HCT116 (cell line): ENCODE measurements around the gene ADK. TPM values are rescaled to one million over a fixed set of nuclear protein-coding genes. Genes with fewer than 3 reads are reported as not detected.
A peak's percentile ranks its signal among the peaks of the same experiment; 100 is the strongest.

Experiments used
- ATAC-seq: fragments of 200-7000 bp; cut with Tn5 transposase; 2 replicates; pipeline ENCODE4 v1.9.1; 2020; ENCODE audit warnings: mild to moderate bottlenecking, moderate library complexity
- BruUV-seq: library from RNA; stranded (reverse); fragments of 400-500 nt; replicated peaks from 2 replicates; lab custom pipeline; 2021; lab: Mats Ljungman, UMichigan
- CTCF ChIA-PET: fragments of 300-600 bp; sonication (Branson Sonifier 250); formaldehyde crosslinking; loops from one replicate; lab custom pipeline; 2021; ENCODE audit warnings: antibody characterized with exemption; lab: Charles Lee
- POLR2A ChIA-PET: fragments of 300-600, 350-600 bp; sonication (Branson Sonifier 250); formaldehyde crosslinking; loops from one replicate; lab custom pipeline; 2021; ENCODE audit warnings: antibody characterized with exemption; lab: Charles Lee
- RAD21 ChIA-PET, 2 experiments: fragments of 300-600 bp; sonication (Branson Sonifier 250); formaldehyde crosslinking; loops; one replicate each; lab custom pipeline; 2023; ENCODE audit warnings: low total read pairs in 2 of 2; ENCODE audit not compliant: uncharacterized antibody in 2 of 2, unreplicated experiment in 2 of 2, low non-redundant PET in 1 of 2; lab: Charles Lee
- DNase-seq: peaks from one replicate; pipeline ENCODE4 v3.0.0-alpha.2; 2010; ENCODE audit warnings: low read depth, low spot score
- H2AFZ ChIP-seq: fragments of 200-600 bp; shearing (Covaris generic), sonication (generic); 2 replicates; pipeline ENCODE4 v1.6.1; 2017; ENCODE audit warnings: low read depth, mixed run types, mixed read lengths, antibody characterized with exemption, low read length; ENCODE audit not compliant: poor library complexity, severe bottlenecking
- H3K27ac ChIP-seq: 2 replicates; pipeline ENCODE4 v1.5.1; 2012; ENCODE audit warnings: low read depth, low read length
- H3K27me3 ChIP-seq: fragments of 200-600 bp; sonication (generic); 2 replicates; pipeline ENCODE4 v1.6.1; 2016; ENCODE audit warnings: mixed run types, low read length, mixed read lengths; ENCODE audit not compliant: insufficient read depth
- H3K36me3 ChIP-seq, 2 experiments: fragments of 200-500 bp in 1 of 2; fragments of 200-600 bp in 1 of 2; sonication (Bioruptor generic) in 1 of 2; sonication (generic) in 1 of 2; 2 replicates each; pipeline versions ENCODE4 v1.5.1 to v1.6.1; 2014 to 2016; ENCODE audit warnings: low read length in 2 of 2, inconsistent platforms in 1 of 2, mixed read lengths in 1 of 2, mixed run types in 1 of 2; ENCODE audit not compliant: insufficient read depth in 2 of 2, control insufficient read depth in 1 of 2
- H3K4me1 ChIP-seq, 2 experiments: fragments of 200-600 bp in 1 of 2; sonication (generic) in 1 of 2; 2 replicates each; pipeline versions ENCODE4 v1.5.1 to v1.6.1; 2012 to 2017; ENCODE audit warnings: low read length in 2 of 2, inconsistent platforms in 1 of 2, mild to moderate bottlenecking in 1 of 2, mixed read lengths in 1 of 2, mixed run types in 1 of 2, moderate library complexity in 1 of 2; ENCODE audit not compliant: insufficient read depth in 2 of 2, control insufficient read depth in 1 of 2
- H3K4me2 ChIP-seq: fragments of 200-600 bp; sonication (generic); 2 replicates; pipeline ENCODE4 v1.6.1; 2017; ENCODE audit warnings: mixed run types, low read length, mixed read lengths
- H3K4me3 ChIP-seq, 2 experiments: fragments of 200-600 bp in 1 of 2; sonication (generic) in 1 of 2; replicated peaks in 1 of 2; 2 replicates each; pipeline ENCODE4 v1.5.1; 2011 to 2016; ENCODE audit warnings: low read length in 2 of 2, control low read depth in 1 of 2, low read depth in 1 of 2, mild to moderate bottlenecking in 1 of 2, mixed read lengths in 1 of 2, mixed run types in 1 of 2
- H3K79me2 ChIP-seq: fragments of 200-600 bp; sonication (generic); 2 replicates; pipeline ENCODE4 v1.6.1; 2017; ENCODE audit warnings: mild to moderate bottlenecking, mixed run types, low read length, moderate library complexity, mixed read lengths; ENCODE audit not compliant: insufficient read depth
- H3K9ac ChIP-seq: fragments of 200-600 bp; sonication (generic); 2 replicates; pipeline ENCODE4 v1.6.1; 2016; ENCODE audit warnings: low read length, mixed read lengths
- H3K9me2 ChIP-seq: fragments of 200-600 bp; sonication (generic), shearing (Covaris generic); 2 replicates; pipeline ENCODE4 v1.6.1; 2017; ENCODE audit warnings: mixed run types, mild to moderate bottlenecking, moderate library complexity; ENCODE audit not compliant: insufficient read depth
- H3K9me3 ChIP-seq, 2 experiments: fragments of 200-500 bp in 1 of 2; fragments of 200-600 bp in 1 of 2; sonication (Bioruptor generic) in 1 of 2; sonication (generic) in 1 of 2; 2 replicates each; pipeline ENCODE4 v1.6.1; 2014 to 2017; ENCODE audit warnings: low read length in 2 of 2, mixed read lengths in 2 of 2, inconsistent platforms in 1 of 2, low read depth in 1 of 2, mild to moderate bottlenecking in 1 of 2, mixed run types in 1 of 2, moderate library complexity in 1 of 2; ENCODE audit not compliant: control insufficient read depth in 1 of 2, insufficient read depth in 1 of 2
- H4K20me1 ChIP-seq: fragments of 200-600 bp; sonication (generic), shearing (Covaris generic); 2 replicates; pipeline ENCODE4 v1.6.1; 2017; ENCODE audit warnings: mixed run types, mild to moderate bottlenecking, moderate library complexity; ENCODE audit not compliant: insufficient read depth
- CBX3 ChIP-seq: IDR thresholded peaks from 2 replicates; pipeline ENCODE4 v1.6.1; 2012; ENCODE audit warnings: low read depth
- CTCF ChIP-seq, 3 experiments: fragments of 200-600 bp in 1 of 3; sonication (generic) in 1 of 3; IDR thresholded peaks in 2 of 3; conservative IDR thresholded peaks in 1 of 3; 2 replicates each; pipeline ENCODE4 v1.5.1; 2012 to 2017; ENCODE audit warnings: low read depth in 2 of 3, low read length in 2 of 3, antibody characterized with exemption in 1 of 3, borderline replicate concordance in 1 of 3, control low read depth in 1 of 3, mild to moderate bottlenecking in 1 of 3, mixed read lengths in 1 of 3, mixed run types in 1 of 3, moderate library complexity in 1 of 3; ENCODE audit not compliant: insufficient read depth in 1 of 3
- EGR1 ChIP-seq: IDR thresholded peaks from 2 replicates; pipeline ENCODE4 v1.6.1; 2012; ENCODE audit warnings: low read depth
- RAD21 ChIP-seq: IDR thresholded peaks from 2 replicates; pipeline ENCODE4 v1.6.1; 2012; ENCODE audit warnings: low read depth, mild to moderate bottlenecking
- SIN3A ChIP-seq: IDR thresholded peaks from 2 replicates; pipeline ENCODE4 v1.6.1; 2012; ENCODE audit warnings: low read depth
- ZFX ChIP-seq: fragments of 450-650 bp; IDR thresholded peaks from 2 replicates; pipeline ENCODE4 v1.6.1; 2017
- intact Hi-C: fragments of 100-400 bp; cut with micrococcal nuclease; formaldehyde crosslinking; loops from 2 replicates; pipeline ENCODE4 v1.10.0; 2022
- total RNA-seq: library from RNA; stranded (reverse); gene quantifications from one replicate; pipeline ENCODE4 v1.2.1, GENCODE V29; 2021; ENCODE audit not compliant: unreplicated experiment
- TF ChIP-seq, protein P1 (sequence below): IDR thresholded peaks from 2 replicates; pipeline ENCODE4 v1.6.1; 2012

ADK gene
- total RNA-seq, 1 experiment from 2014 or later = 55.0 TPM

DNA sequence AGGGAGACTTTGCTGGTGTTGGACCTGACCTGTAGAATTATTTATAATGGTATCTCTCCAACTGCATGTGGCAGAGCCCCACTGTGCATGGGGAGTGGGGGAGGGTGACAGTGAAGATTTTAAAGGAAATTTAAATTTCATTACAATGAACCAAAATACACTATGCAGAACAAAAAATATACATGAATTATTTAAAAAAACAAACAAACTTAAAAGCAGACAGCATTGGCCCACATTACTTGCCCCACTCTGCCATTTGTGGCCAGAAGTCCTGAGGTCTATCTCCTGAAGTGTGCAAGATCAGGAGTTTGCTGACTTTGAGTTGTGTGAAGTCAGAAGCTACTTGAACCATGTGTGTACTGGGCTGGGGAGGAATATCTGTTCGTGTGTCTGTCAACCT, 40.9 kb upstream of the ADK start:
- Histone ChIP-seq H3K36me3 (peaks cover 56 to 87% of the 10 kb centered on the region in 2 experiments), H3K9me2 (no peaks in the 10 kb centered on the region), H3K9ac (no peak overlapping the region), H3K27ac (no peak overlapping the region), H3K27me3 (no peaks in the 10 kb centered on the region), H2AFZ (no peak overlapping the region), H3K4me3 (no peak overlapping the region), H3K79me2 (peaks cover 24% of the 10 kb centered on the region; the same call in 1 of the 2 replicates), H3K9me3 (no peaks in the 10 kb centered on the region), H4K20me1 (no peaks in the 10 kb centered on the region), H3K4me1 (no peaks in the 10 kb centered on the region), H3K4me2 (no peak overlapping the region)
- no peak for TF ChIP-seq RAD21
- 0 out of 2 replicates have a peak, but pooled peaks have one; percentile 2 for TF ChIP-seq EGR1
- no peak for TF ChIP-seq ZFX
- ChIA-PET RAD21 (no interaction called here), POLR2A (no interaction called here), CTCF (interaction anchor here (1.2 kb wide), 1 partner anchor 29 kb away, joined by 5 read pairs; no protein-coding TSS in a partner anchor)
- no peak for DNase-seq
- intact Hi-C loops = no loop called here
- BruUV-seq = no TSS peak
- no peak for ATAC-seq

DNA sequence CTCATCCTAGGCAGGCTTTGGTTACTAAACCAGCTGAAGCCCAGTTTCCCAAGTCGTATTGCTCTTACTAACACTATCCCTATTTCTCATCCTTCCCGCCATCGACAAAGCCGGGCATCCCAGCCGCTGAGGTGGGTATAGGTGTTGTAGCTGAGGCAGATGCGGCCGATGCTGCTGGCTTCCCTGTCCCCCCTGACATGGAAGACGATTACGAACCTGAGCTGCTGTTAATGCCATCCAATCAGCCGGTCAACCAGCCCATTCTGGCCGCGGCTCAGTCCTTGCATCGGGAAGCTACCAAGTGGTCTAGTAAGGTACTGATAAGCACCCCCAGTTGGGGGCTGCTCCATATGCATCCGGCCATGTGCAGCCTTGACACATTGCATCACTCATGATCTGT, 39.2 kb upstream of the ADK start:
- no peak overlapping the region for H3K27ac ChIP-seq
- DNase-seq (no peak), ATAC-seq (no peak)
- no peak overlapping the region for H3K9ac ChIP-seq
- H3K4me2 ChIP-seq = no peak overlapping the region
- ChIA-PET CTCF (no interaction called here), RAD21 (no interaction called here), POLR2A (no interaction called here)
- no peaks in the 10 kb centered on the region for H3K27me3 ChIP-seq
- TF ChIP-seq, protein P1, sequence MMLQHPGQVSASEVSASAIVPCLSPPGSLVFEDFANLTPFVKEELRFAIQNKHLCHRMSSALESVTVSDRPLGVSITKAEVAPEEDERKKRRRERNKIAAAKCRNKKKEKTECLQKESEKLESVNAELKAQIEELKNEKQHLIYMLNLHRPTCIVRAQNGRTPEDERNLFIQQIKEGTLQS = no peak
- no peak for TF ChIP-seq SIN3A
- no peak for TF ChIP-seq RAD21
- TF ChIP-seq CTCF (IDR thresholded peaks at IDR 0.05 in 2 of 3, conservative IDR thresholded peaks at IDR 0.05 in 1 of 3; ENCODE audit: borderline replicate concordance in 1 of 3, insufficient read depth in 1 of 3, low read depth in 2 of 3, low read length in 2 of 3) = no peak
- no peak for TF ChIP-seq CBX3
- intact Hi-C loops = no loop called here
- no peak overlapping the region for H3K4me3 ChIP-seq
- H3K4me1 ChIP-seq = no peaks in the 10 kb centered on the region
- H3K9me2 ChIP-seq = no peaks in the 10 kb centered on the region
- H2AFZ ChIP-seq = no peak overlapping the region
- no peaks in the 10 kb centered on the region for H4K20me1 ChIP-seq
- no peaks in the 10 kb centered on the region for H3K9me3 ChIP-seq
- H3K79me2 ChIP-seq = peaks cover 24% of the 10 kb centered on the region; the same call in 1 of the 2 replicates
- BruUV-seq = no TSS peak
- peaks cover 58 to 83% of the 10 kb centered on the region in 2 experiments for H3K36me3 ChIP-seq
